Activated CD4-positive, alpha-beta T cell treated with anti-CD3 and anti-CD28 coated beads for 4 hours (primary cell): ENCODE data around the gene MAP1A.

ENCODE experiments used
- DNase-seq, 2 donors: peaks; one replicate each; pipeline ENCODE4 v3.0.0-alpha.2; 2020

The MAP1A gene

DNA sequence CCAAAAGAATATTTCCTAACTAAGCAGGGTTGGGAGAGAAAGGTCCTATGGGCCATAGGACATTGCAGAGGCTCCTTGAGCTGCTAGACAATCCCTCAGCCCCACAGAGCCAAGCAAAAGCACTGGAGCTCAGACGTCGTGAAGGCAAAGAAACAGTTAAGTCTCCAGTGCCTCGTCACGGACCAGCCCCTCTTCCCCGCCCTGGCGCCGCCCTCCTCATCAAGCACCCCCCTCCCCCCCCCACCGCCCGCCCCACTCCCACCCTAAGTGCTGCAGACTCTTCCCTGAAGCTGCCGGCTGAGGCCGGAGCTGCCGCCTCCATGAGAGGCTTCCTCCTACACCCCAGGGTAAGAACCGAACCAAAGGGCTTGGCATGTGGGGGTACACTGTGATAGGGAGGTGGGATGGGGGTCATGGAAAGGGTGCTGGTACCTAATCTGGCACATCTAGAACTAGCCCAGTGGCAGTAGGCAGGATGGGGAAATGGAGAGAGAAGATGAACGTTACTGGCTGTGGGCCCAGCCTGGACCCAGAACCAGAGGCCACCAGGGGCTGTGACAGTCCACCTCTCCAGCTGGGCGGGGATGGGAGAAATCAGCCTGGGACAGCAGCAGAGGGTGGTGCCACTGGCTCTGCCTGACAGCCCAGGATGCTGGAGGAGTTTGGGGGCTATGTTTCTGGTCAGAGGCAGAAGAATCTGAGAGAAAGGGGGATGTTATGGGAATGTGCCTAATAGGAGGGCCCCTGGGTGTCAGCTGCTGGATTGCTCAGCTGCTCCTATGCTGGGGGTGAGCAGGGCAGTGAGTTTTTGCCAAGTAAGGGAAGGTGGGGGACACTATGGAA lies at the start of gene MAP1A:
Gene MAP1A, plus strand, starts transcription at position 255 of the 843 bp plus-strand sequence. CDS start 3,866 bp downstream, outside the sequence.
- DNase-seq, result no peak

DNA sequence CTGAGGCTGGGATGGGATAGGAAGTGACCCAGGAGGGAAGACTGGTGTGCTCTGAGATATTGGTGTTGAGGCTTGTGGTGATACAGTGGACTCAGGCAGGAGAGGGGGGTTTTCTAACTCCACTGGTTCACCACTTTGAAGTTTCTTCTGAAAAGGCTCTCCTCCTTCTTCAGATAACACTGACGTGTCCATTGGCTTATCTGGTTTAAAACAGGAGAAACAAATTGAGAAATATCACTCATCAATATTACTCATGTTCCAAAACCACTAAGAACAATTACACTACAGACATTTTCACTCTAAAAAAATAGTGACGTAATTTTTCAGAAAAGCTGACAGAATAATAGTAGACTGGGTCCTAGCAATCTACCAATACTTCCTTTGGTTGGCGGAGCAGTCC lies 47.5 kb upstream of the MAP1A start:
- DNase-seq, result no peak

DNA sequence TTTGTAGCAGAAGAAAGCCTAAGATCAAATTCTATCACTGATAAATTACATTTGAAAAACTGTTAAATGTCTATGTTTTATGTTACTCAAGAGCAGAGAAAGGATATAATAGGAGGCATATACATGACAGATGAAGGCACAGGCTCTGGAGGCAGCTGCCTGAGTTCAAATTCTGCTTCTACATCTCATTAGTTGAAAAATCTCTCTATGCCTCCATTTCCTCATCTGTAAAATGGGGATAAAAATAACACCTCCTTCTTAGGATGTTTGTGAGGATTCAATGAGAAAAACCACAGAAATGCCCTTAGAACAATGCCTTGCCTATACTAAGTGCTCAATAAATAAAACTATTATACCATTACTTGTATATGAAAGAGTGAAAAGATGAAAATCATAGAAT lies 45.4 kb upstream of the MAP1A start:
- no peak for DNase-seq

DNA sequence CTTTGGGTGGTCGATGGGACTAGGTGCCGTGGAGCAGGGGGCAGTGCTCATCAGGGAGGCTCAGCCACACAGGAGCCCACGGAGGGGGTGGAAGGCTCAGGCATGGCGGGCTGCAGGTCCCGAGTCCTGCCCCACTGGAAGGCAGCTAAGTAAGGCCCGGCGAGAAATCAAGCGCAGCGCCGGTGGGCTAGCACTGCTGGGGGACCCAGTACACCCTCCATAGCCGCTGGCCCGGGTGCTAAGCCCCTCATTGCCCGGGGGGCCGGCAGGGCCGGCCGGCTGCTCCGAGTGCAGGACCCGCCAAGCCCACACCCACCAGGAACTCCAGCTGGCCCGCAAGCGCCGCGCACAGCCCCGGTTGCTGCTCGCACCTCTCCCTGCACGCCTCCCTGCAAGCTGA lies 43.5 kb upstream of the MAP1A start:
- no peak for DNase-seq

DNA sequence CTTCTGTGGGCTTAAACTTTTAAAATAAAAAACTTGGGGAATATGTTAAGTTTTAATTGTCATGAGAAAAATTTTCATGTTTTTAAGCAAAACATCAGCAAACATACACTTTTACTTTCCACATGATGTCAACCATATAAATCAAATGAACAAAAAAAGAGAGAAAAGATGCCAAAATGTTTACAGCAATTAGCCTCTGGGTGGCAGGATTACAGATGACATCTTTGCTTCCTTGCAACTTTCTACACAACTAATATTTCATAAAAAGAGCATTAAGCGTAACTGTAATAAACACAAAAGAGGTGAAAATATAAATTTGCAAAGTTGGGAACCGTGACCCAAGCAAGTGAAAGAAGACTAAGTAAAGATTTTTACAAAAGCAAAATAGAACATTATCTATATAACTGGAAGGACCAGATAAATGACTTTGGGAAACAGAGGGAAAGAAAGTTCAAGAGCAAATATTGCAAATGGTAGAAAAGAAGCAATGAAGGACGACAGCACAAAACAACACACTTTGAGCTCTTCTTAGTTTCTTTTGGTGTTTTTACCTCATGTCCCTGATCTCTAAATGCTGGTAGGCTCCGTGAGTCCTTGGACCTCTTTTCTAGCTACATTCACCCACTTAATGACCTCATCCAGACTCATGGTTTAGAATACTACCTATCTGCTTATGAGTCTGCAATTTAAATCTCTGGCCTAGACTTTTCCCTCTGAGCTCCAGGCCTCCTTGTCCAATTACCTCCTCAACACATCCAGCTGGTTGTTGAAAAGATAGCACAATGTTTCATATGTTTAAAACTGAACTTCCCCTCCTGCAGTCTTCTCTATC lies 33.9 kb upstream of the MAP1A start:
- DNase-seq, result no peak

DNA sequence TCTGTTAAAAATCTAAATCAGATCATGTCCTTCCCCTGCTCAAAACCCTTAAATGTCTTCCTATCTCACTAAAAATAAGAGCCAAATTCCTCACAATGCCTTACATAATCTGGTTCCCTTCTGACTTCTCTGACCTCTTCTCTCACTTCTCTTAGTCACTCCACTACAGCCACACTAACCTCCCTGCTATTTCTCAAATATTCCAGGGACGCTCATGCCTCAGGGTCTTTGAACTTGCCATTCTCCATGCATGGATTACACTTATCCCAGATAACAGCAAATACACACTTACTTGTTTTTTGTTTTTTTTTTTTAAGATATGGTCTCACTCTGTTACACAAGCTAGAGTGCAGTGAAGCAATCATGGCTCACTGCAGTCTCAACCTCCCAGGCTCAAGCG lies 33.0 kb upstream of the MAP1A start:
- DNase-seq, result no peak

DNA sequence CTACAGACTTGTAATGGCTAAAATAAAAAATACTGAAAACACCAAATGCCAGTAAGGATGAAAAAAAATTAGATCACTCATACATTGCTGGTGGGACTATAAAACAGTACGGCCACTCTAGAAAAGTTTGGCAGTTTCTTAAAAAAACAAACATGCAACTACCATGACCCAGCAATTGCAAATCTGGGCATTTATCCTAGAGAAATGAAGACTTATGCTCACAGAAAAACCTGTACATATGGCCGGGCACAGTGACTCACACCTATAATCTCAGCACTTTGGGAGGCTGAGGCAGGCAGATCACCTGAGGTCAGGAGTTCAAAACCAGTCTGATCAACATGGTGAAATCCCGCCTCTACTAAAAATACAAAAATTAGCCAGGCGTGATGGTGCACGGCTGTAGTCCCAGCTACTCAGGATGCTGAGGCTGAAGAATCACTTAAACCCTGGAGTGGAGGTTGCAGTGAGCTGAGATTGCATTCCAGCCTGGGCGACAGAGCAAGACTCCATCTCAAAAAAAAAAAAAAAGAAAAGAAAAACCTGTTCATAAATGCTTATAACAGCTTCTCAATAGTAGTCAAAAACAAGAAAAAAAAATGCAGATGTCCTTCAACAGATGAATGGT lies 30.0 kb upstream of the MAP1A start:
- no peak for DNase-seq

DNA sequence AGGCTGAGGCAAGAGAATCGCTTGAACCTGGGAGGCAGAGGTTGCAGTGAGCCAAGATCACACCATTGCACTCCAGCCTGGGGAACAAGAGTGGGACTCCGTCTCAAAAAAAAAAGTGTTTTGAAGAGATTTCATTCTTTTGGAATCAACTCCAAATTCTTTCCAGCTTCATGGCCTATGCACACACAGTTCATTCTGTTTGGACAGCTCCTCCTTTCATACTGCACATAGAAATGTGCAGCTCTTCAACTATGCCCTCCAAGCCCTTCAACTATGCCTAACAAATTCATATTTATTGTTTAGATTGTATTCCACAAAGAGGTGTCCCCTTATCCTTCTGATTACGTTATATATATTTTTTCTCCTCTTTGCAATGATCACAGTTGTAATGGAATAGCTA lies 28.6 kb upstream of the MAP1A start:
- no peak for DNase-seq

DNA sequence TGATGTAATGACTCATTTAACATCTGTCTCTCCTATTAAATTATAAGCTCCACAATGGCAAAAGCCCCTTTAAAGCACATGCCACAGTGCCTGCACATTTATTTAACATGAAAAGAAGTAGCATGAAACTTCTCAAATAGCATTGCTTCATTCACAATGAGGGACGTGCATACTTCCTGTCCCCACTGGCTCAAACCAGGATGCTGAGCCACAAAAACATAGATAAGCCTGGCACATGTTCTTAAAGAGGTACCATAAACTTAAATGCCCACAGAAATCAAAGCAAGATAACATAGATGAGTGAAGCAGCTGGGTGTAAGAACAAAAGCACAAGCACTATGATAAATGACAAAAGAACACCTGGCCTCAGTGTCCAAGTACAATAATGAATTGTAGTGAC lies 28.2 kb upstream of the MAP1A start:
- DNase-seq, result no peak

DNA sequence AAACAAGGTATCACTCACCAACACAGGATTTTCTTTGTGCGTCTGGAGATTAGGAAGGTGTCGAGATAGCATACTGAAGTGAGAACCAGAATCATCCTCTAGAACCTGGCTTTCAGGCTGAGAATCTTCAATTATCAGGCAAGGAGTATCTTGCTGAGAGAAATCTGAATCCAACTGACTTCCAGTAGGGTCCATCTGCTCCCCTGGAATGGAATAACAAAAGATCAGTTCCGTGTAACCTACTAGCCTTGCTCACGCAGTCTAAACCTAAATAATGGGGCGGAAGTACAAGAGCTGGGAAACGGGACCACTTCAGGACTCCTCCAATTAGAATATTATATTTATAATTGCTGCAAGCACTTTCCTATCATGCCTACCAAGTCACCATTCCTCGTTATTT lies 25.1 kb upstream of the MAP1A start:
- DNase-seq, result no peak

DNA sequence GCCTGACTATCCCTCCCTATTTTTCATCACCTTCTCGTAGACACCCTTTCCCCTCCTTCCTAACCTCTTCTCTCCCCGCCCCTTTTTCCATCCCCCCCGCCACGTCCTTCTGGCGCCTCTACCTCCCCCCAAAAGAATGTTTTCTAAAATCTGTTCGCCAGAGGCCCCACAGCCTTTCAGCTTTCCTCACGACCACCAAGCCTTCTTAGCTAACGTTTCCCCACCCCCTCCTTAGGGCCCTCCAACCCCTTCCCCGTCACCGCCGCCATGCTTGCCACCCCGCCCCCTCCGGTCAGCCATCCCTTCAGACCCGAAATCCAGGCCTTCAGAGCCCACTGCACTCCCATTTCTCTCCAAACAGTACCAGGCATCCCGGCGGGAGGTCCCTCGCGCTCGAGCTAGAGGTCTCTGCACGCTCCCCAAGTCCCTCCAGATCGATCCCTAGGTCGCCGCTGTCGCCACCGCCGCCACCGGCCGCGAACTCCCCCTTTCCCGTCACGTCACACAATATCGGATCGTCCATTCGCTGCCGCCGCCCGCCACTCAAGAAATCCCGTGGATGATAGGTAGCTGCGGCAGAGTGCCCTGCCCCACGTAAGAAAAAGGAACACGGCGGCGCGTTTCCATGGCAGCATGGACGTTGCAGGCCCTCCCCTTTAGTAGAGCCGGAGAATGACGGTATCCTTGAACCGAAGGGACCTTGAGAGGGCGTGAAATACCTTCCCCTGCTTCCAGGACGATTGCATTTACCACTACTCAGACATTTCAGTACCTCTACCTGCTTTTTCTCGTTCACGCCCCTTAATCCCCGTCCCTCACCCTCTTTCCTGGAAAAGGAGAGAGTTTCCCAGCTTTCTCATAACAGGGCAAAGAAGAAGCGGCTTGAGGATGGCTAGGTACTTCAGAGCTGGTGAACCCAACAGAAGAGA lies 24.5 kb upstream of the MAP1A start, which contains the start of gene TP53BP1:
Gene TP53BP1, minus strand, starts transcription at position 484 of the 929 bp plus-strand sequence. Its CDS starts 113 bp downstream, at position 371.
- DNase-seq, result peak; percentile 94 to 95

DNA sequence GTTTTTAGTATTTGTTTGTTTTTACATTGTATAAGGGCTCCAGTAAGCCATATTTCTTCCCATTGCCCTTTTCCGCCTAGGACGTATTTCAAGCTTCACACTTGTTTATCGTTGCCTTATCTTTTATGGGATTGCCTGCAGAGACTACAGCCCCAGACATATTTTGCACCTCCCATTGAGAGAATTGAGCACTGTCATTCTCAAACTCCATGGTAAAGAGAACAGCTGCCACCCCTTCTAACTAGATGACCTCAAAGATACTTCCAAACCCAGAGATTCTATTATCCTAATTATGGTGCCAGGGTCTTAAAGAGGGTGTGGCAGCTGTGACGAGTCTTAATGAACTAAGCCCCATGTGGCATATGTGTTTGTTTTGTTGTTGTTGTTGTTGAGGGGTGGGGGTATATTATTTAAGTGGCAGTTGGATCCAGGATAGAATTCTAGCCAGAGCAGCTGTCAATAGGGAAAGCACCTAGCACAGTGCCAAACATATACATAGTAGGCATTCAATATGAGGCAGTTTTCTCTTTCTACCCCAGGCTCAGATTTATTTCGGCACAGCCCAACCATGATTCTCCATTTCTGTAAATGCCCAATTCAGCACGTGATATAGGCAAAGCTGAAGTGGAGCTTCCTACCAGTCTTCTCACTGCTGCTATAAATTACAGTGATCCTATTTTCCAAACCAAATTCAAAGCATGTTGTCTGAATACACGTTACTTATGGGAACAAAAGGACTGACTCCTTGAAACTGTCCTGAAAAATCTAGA lies 23.5 kb upstream of the MAP1A start:
- DNase-seq, result no peak

DNA sequence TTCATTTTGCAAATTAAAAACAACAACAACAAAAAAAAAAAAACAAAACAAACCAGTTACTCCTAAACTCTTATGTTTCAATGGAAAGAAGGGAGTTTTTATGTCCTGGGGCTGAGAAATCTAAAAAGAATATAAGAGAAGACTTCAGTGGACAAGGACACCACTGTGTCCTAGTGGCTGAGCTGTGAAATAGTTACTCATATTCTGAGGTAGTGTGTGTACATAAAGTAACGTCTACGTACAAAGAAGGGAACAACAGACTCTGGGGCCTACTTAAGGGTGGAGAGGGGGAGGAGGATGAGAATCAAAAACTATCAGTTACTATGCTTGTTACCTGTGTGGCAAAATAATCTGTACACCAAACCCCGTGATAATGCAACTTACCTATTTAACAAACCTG lies 18.4 kb upstream of the MAP1A start:
- no peak for DNase-seq

DNA sequence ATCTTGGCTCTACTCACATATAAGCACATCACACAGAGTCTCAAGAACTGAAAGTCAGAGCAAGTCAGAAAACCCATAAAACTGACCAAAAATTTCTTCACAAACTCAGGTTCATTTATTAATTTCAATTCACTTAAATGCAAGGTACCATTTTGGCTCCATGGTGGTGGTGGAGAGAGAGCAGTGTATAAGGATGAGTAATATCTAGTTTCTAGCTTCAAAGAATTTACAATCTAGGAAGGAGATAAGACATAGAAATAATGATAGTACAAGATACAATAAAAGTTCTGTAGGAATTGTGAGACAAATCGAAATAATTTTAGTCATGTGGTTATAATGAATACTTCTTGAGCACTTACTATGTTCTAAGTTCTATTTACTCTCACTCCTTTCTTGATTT lies 17.8 kb upstream of the MAP1A start:
- DNase-seq, result no peak

DNA sequence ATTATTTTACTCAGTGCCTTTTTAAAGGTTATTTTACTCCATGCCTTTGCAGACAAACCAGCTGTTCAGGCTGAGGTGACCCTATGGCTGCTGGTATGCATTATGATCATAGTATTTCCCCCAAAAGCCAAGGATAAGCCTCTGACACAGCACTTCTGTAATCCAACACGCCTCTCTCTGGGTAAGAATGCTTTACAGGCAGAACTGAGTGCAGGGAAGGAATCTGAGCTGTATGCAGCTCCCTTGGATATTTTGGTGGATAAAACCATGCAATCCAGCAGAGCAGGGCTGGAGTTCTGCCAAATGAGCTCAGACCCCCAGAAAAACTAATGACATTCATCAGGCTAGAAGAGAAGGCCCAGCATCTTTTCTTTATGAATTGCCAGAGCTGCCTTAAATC lies 11.7 kb upstream of the MAP1A start:
- no peak for DNase-seq

DNA sequence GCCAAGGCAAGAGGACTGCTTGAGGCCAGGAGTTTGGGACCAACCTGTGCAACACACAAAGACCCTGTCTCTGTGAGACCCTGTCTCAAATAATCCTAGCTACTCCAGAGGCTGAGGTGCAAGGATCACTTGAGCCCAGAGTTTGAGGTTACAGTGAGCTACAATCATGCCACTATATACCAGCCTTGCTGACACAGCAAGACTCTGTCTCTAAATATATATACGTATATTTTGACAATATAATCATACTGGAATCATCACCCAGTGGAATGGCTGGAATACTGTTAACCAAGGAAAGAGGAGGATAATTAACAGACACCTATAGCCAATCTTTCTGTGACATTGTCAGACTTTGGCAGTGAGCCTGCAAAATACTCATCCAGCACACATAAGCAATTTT lies 9.0 kb upstream of the MAP1A start:
- no peak for DNase-seq

DNA sequence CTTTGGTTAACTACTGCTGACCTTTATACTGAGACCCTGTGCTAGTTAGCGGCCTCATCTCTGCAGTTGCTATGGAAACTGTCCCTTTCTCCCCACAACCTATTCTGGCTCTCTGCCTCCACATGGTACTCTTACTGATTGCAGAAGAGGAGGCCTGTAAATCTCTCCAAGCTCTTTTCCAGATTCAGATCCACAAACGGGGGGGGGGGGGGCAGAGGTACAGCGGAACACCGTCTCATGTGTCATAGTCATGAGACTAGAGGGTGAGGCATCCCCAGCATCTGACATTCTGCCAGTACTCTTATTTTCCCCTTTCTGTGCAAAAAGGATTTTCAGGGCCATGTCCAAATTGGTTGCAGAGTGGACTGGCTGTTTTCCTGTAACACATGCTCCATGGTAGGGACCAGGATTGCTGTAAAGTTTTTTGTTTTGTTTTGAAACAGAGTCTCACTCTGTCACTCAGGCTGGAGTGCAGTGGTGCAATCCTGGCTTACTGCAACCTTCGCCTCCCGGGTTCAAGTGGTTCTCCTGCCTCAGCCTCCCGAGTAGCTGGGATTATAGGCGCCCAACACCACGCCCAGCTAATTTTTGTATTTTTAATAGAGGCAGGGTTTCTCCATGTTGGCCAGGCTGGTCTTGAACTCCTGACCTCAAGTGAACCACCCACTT lies 8.3 kb upstream of the MAP1A start:
- DNase-seq, result no peak

DNA sequence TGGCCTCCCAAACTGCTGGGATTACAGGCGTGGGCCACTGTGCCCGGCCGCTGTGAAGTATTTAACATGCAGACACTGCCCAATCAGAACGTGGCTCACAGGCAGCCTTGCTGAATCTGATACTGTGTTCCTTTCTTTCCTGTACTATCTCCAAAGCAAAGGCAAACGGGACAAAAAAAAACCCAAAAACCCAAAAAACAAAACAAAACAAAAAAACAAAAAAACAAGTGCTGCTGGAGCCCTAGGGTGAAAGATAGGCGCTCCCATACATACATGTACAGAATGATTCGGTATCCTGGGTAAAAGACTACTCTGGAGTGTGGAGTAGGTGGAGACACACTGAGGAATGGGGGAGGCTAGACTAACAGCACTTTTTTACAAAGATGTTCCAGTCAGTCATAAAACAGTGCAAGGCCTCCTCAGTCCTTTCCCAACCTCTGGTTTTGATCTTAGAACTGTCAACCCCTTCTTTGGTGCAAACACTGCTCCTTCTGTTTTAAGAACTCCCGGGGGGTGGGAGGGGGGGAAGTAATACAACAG lies 7.7 kb upstream of the MAP1A start:
- no peak for DNase-seq

DNA sequence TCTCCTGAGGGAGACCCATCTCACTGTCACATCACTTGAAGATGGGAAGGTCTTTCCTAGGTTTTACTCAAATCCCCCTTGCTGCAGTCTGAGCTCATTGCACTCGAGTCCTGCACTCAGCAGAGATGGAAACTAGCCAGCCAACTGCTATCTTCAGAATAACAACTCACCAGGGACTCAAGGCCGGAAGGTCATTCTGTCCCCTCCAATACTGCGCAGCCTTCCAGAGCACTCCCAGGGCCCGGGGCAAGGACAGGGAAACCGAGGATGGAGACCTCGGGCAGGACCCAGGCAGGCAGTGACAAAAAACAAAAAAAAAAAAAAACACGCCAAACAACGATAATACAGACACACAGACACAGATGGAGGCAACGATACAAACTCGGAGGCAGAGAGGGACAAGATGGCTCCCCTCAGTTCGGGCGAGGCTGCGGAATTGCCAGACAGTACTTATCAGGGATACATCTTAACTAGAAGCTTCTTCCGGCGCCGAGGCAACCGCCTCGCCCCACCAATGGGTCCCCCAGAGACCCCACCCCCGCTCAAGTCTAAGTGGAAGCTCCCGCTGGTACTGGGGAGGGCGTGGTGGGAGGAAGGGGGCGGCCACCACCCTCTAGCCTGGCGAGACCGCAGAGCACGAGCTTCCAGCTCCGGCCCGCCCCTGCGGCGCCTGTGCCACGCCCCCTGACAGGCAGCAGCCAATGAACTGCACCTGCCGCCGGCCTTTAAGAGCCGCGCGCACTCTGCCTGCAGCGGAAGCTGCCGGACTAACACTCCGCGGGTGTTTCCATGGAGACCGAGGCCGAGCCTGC lies 7.0 kb upstream of the MAP1A start:
- peak; percentile 92 to 93 for DNase-seq
